Uterus (tissue), 2 donors: Measurements from ENCODE around the gene GPX7.

Experiments used
- CTCF ChIP-seq, 4 experiments: fragments of 200-600 bp in 2 of 4; fragments of 450-650 bp in 2 of 4; sonication (generic) in 2 of 4; IDR thresholded peaks; one replicate each; pipeline ENCODE4 v1.5.1; 2016 to 2019; ENCODE audit warnings: antibody characterized with exemption in 4 of 4, mild to moderate bottlenecking in 2 of 4, moderate library complexity in 1 of 4
- POLR2A ChIP-seq, 2 donors: fragments of 450-650 bp; IDR thresholded peaks; one replicate each; pipeline ENCODE4 v1.6.1; 2016; ENCODE audit warnings: antibody characterized with exemption in 2 of 2, mild to moderate bottlenecking in 1 of 2, moderate library complexity in 1 of 2

- no peak for TF ChIP-seq CTCF (IDR thresholded peaks at IDR 0.05)
- TF ChIP-seq POLR2A (IDR thresholded peaks at IDR 0.05), result no peak
Observed at GRCh38 chr1:52603630-52604029, 1.5 kb downstream of the GPX7 start.
